RWPE2 (cell line): ENCODE data around the gene ABCC3.

ENCODE experiments used
- ATAC-seq: fragments of 200-7000 bp; cut with Tn5 transposase; 3 replicates; pipeline ENCODE4 v1.9.1; 2021; ENCODE audit warnings: low read depth
- DNase-seq: peaks from one replicate; pipeline ENCODE4 v3.0.0-alpha.2; 2020; ENCODE audit warnings: low spot score
- H3K27ac ChIP-seq: fragments of 450-650 bp; 2 replicates; pipeline ENCODE4 v1.5.1; 2017; ENCODE audit warnings: mild to moderate bottlenecking; ENCODE audit not compliant: poor library complexity, severe bottlenecking
- H3K27me3 ChIP-seq: fragments of 250-450 bp; sonication (Bioruptor Pico); 2 replicates; pipeline ENCODE4 v1.5.1; 2021; ENCODE audit warnings: mild to moderate bottlenecking, moderate library complexity; ENCODE audit not compliant: insufficient read depth, poor library complexity, severe bottlenecking
- H3K36me3 ChIP-seq: fragments of 250-450 bp; sonication (Bioruptor Pico); 2 replicates; pipeline ENCODE4 v1.5.1; 2020; ENCODE audit warnings: low read depth, mild to moderate bottlenecking, moderate library complexity
- H3K4me1 ChIP-seq: fragments of 250-450 bp; sonication (Bioruptor Pico); 2 replicates; pipeline ENCODE4 v1.5.1; 2021; ENCODE audit warnings: mild to moderate bottlenecking, moderate library complexity; ENCODE audit not compliant: insufficient read depth, poor library complexity, severe bottlenecking
- H3K4me3 ChIP-seq: fragments of 250-450 bp; sonication (Bioruptor Pico); 2 replicates; pipeline ENCODE4 v1.5.1; 2021; ENCODE audit warnings: mild to moderate bottlenecking, moderate library complexity; ENCODE audit not compliant: severe bottlenecking
- H3K9me3 ChIP-seq: fragments of 250-450 bp; sonication (Bioruptor Pico); 2 replicates; pipeline ENCODE4 v1.5.1; 2021; ENCODE audit warnings: mild to moderate bottlenecking, moderate library complexity; ENCODE audit not compliant: severe bottlenecking
- CTCF ChIP-seq: fragments of 450-650 bp; IDR thresholded peaks from one replicate; pipeline ENCODE4 v1.5.1; 2017; ENCODE audit warnings: mild to moderate bottlenecking, moderate library complexity; ENCODE audit not compliant: poor library complexity, severe bottlenecking

The ABCC3 gene

GRCh38 chr17:50685691-50686493 is 51.2 kb downstream of the ABCC3 start:
- TF ChIP-seq CTCF: no peak
- DNase-seq (no peak), ATAC-seq (no peak)
- H3K4me1 ChIP-seq: peaks cover 28% of the 10 kb centered on the region
- H3K27ac ChIP-seq: peak overlapping the region; percentile 53
- H3K27me3 ChIP-seq: no peaks in the 10 kb centered on the region
- H3K9me3 ChIP-seq: no peaks in the 10 kb centered on the region
- H3K36me3 ChIP-seq: no peaks in the 10 kb centered on the region
- H3K4me3 ChIP-seq: no peak overlapping the region

GRCh38 chr17:50686494-50687199 is 52.0 kb downstream of the ABCC3 start:
- H3K27ac ChIP-seq: peak overlapping the region; percentile 53
- DNase-seq: no peak
- no peak overlapping the region for H3K4me3 ChIP-seq

GRCh38 chr17:50687200-50688066 is 52.8 kb downstream of the ABCC3 start:
- Histone ChIP-seq H3K27me3 (no peaks in the 10 kb centered on the region), H3K4me1 (peaks cover 28% of the 10 kb centered on the region), H3K9me3 (no peaks in the 10 kb centered on the region), H3K27ac (peak overlapping the region; percentile 53), H3K36me3 (peaks cover 6% of the 10 kb centered on the region), H3K4me3 (no peak overlapping the region)
- TF ChIP-seq CTCF: no peak
- no peak for ATAC-seq
- DNase-seq: no peak

More at GRCh38 chr17:50686494-50687199, 52.0 kb downstream of the ABCC3 start:
- no peaks in the 10 kb centered on the region for H3K27me3 ChIP-seq
- H3K4me1 ChIP-seq: peaks cover 28% of the 10 kb centered on the region
- TF ChIP-seq CTCF: no peak
- H3K9me3 ChIP-seq: no peaks in the 10 kb centered on the region
- ATAC-seq: peak; percentile 70
- no peaks in the 10 kb centered on the region for H3K36me3 ChIP-seq

- peaks cover 33% of the 10 kb centered on the region for H3K4me1 ChIP-seq
- no peak overlapping the region for H3K4me3 ChIP-seq
- ATAC-seq (no peak), DNase-seq (no peak)
- H3K27ac ChIP-seq: no peak overlapping the region
- peaks cover 14% of the 10 kb centered on the region for H3K36me3 ChIP-seq
- H3K9me3 ChIP-seq: no peaks in the 10 kb centered on the region
- TF ChIP-seq CTCF: no peak
- H3K27me3 ChIP-seq: no peaks in the 10 kb centered on the region
Observed at GRCh38 chr17:50688245-50688644, 53.6 kb downstream of the ABCC3 start.
